H1 (cell line): ENCODE data around the gene ALKAL2. TPM values are rescaled to one million over a fixed set of nuclear protein-coding genes. Genes with fewer than 3 reads are reported as not detected.

ENCODE experiments used
- CBX5 ChIP-seq: fragments of 300-800, 300-1000 bp; sonication (generic); IDR thresholded peaks from 2 replicates; pipeline ENCODE4 v1.7.1; 2016; ENCODE audit warnings: antibody characterized with exemption, low read length, low read depth
- HDAC6 ChIP-seq: IDR thresholded peaks from one replicate; pipeline ENCODE4 v1.7.1; 2012; ENCODE audit warnings: low read depth, mild to moderate bottlenecking, inconsistent platforms, low read length, moderate library complexity
- MAX ChIP-seq: IDR thresholded peaks from 2 replicates; pipeline ENCODE4 v1.6.1; 2012; ENCODE audit warnings: inconsistent platforms
- POLR2A ChIP-seq, 2 experiments: IDR thresholded peaks; 1 replicate in 1 of 2; 2 replicates in 1 of 2; pipeline ENCODE4 v1.6.1; 2011; ENCODE audit warnings: low read depth in 2 of 2, low read length in 2 of 2, mild to moderate bottlenecking in 2 of 2; ENCODE audit errors: control extremely low read depth in 1 of 2
- RFX5 ChIP-seq: IDR thresholded peaks from 2 replicates; pipeline ENCODE4 v1.6.1; 2011; ENCODE audit warnings: low read depth, low read length, improper control_type of control experiment, borderline replicate concordance
- polyA plus RNA-seq, 7 experiments: library from polyadenylated mRNA; depleted of rRNA in 3 of 7; stranded (reverse) in 5 of 7; unstranded in 2 of 7; fragments of >200 nt in 5 of 7; fragments of 200-250 nt in 2 of 7; gene quantifications; 1 replicate in 5 of 7; 2 replicates in 1 of 7; 4 replicates in 1 of 7; pipeline versions ENCODE4 v1.2.1 to v1.2.3, GENCODE V29; 2011 to 2013; ENCODE audit warnings: missing spikeins in 2 of 7, mixed read lengths in 2 of 7
- total RNA-seq: library from RNA; stranded (reverse); fragmentation: NEBNext Ultra II Directional; extraction: Animal tissue kit (Norgen Biotek cat#: 25700); gene quantifications from 2 replicates; pipeline ENCODE4 v1.2.1, GENCODE V29; 2021
- TF ChIP-seq, protein P1 (sequence below): IDR thresholded peaks from 2 replicates; pipeline ENCODE4 v1.6.1; 2011; ENCODE audit warnings: low read depth, mild to moderate bottlenecking, low read length; ENCODE audit not compliant: insufficient read depth

ALKAL2 gene
- total and polyA plus RNA-seq, 2 of the 8 experiments (the other 6 are each of a cell fraction or from before 2014, with no cell fraction given): 4.6 to 11.5 TPM

- TF ChIP-seq, protein P1, sequence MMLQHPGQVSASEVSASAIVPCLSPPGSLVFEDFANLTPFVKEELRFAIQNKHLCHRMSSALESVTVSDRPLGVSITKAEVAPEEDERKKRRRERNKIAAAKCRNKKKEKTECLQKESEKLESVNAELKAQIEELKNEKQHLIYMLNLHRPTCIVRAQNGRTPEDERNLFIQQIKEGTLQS: no peak
- TF ChIP-seq RFX5 (no peak), POLR2A (IDR thresholded peaks at IDR 0.05; ENCODE audit: control extremely low read depth in 1 of 2, low read depth in 2 of 2, low read length in 2 of 2) (no peak), CBX5 (no peak), MAX (no peak), HDAC6 (no peak)
Measured at GRCh38 chr2:256094-256493, 31.8 kb downstream of the ALKAL2 start (continued).
